MCF 10A (cell line): ENCODE results near the gene PDIA5. TPM values are rescaled to one million over a fixed set of nuclear protein-coding genes. Genes with fewer than 3 reads are reported as not detected.
A peak's percentile ranks its signal among the peaks of the same experiment; 100 is the strongest.

Experiments used
- Bru-seq: library from RNA; stranded (reverse); fragments of 400-500 nt; gene quantifications from one replicate; lab custom pipeline; 2021; lab: Mats Ljungman, UMichigan
- BruChase-seq, 2 experiments: library from RNA; stranded (reverse); fragments of 400-500 nt; gene quantifications; one replicate each; lab custom pipeline; 2021; lab: Mats Ljungman, UMichigan
- BruUV-seq: library from RNA; stranded (reverse); fragments of 400-500 nt; replicated peaks from 2 replicates; lab custom pipeline; 2021; lab: Mats Ljungman, UMichigan
- CTCF ChIA-PET: fragments of 300-600 bp; sonication (Branson Sonifier 250); formaldehyde crosslinking; extraction: SDS; loops from one replicate; lab custom pipeline; 2021; ENCODE audit warnings: antibody characterized with exemption, inconsistent platforms; lab: Yijun Ruan, JAX
- POLR2A ChIA-PET: fragments of 300-600, 350-650 bp; sonication (Branson Sonifier 250); formaldehyde crosslinking; extraction: SDS; loops from one replicate; lab custom pipeline; 2020; ENCODE audit warnings: antibody characterized with exemption, inconsistent platforms; lab: Yijun Ruan, JAX
- DNase-seq: peaks from one replicate; pipeline ENCODE4 v3.0.0-alpha.2; 2018; ENCODE audit not compliant: unreplicated experiment
- H3K27ac Mint-ChIP-seq: one replicate; pipeline ENCODE4 v1.8.0; 2022; ENCODE audit warnings: mild to moderate bottlenecking, low read depth, mixed read lengths; ENCODE audit not compliant: unreplicated experiment
- H3K27me3 Mint-ChIP-seq: one replicate; pipeline ENCODE4 v1.8.0; 2022; ENCODE audit warnings: mixed read lengths; ENCODE audit not compliant: insufficient read depth, unreplicated experiment
- H3K36me3 Mint-ChIP-seq: one replicate; pipeline ENCODE4 v1.8.0; 2022; ENCODE audit warnings: mild to moderate bottlenecking, moderate library complexity, mixed read lengths; ENCODE audit not compliant: insufficient read depth, unreplicated experiment
- H3K4me1 Mint-ChIP-seq: one replicate; pipeline ENCODE4 v1.8.0; 2022; ENCODE audit warnings: mixed read lengths; ENCODE audit not compliant: insufficient read depth, unreplicated experiment
- H3K4me3 Mint-ChIP-seq: one replicate; pipeline ENCODE4 v1.8.0; 2022; ENCODE audit warnings: mild to moderate bottlenecking, moderate library complexity, mixed read lengths; ENCODE audit not compliant: unreplicated experiment
- H3K9me3 Mint-ChIP-seq: one replicate; pipeline ENCODE4 v1.8.0; 2022; ENCODE audit warnings: mixed read lengths; ENCODE audit not compliant: unreplicated experiment
- CTCF ChIP-seq: fragments of 200-600 bp; IDR thresholded peaks from one replicate; pipeline ENCODE4 v1.8.0; 2022; ENCODE audit warnings: antibody characterized with exemption, mild to moderate bottlenecking; ENCODE audit not compliant: unreplicated experiment
- intact Hi-C: fragments of 100-400 bp; cut with micrococcal nuclease; formaldehyde crosslinking; loops from 2 replicates; pipeline ENCODE4 v1.14.1; 2022
- long read RNA-seq: library from polyadenylated mRNA; stranded (forward); transcript quantifications from one replicate; pipeline ENCODE4 v2.0.0, GENCODE V29; 2022
- total RNA-seq: library from RNA; stranded (reverse); gene quantifications from 2 replicates; pipeline ENCODE4 v1.2.3, GENCODE V29; 2022

The PDIA5 gene
- total RNA-seq: 42.7 and 47.7 TPM in 2 replicates
- Bru-seq, nascent RNA: percentile 82 among the genes with signal in this experiment
- BruChase-seq, experiment 1, labeled RNA remaining after a 6-hour chase: percentile 73 among the genes with signal in this experiment
- BruChase-seq, experiment 2, labeled RNA remaining after a 2-hour chase: percentile 83 among the genes with signal in this experiment
- long read RNA-seq, transcript PDIA5-201 (17 exons, 1,799 nt): major isoform, 28 of 41 reads
- long read RNA-seq, partial matches to known transcripts: 3 of 41 reads
- long read RNA-seq, other reads (novel, unspliced or antisense): 10 of 41 reads

GRCh38 chr3:123066896-123067688 lies at the start of gene PDIA5:
Gene PDIA5, plus strand, starts transcription at chr3:123067025. Its CDS starts 140 bp downstream, at chr3:123067165.
- DNase-seq: peak; percentile 92
- no peaks in the 10 kb centered on the region for H3K9me3 Mint-ChIP-seq
- intact Hi-C loops: no loop called here
- H3K27ac Mint-ChIP-seq: peak within 1 kb of the TSS; percentile 84
- H3K4me3 Mint-ChIP-seq: peak within 1 kb of the TSS; percentile 87
- TSS peak; percentile 27 for BruUV-seq
- no peaks in the 10 kb centered on the region for H3K27me3 Mint-ChIP-seq
- no peak for TF ChIP-seq CTCF
- ChIA-PET POLR2A (interaction anchor here (0.6 to 2.0 kb wide), 20 partner anchors 9 to 683 kb away, joined by 3 to 22 read pairs (median 3); partner anchors contain the start of genes FAM162A, HSPBAP1 and SEC22A), CTCF (interaction anchor here (0.6 to 2.0 kb wide), 7 partner anchors 9 to 1077 kb away, joined by 3 to 11 read pairs (median 4); no protein-coding TSS in a partner anchor)
- H3K36me3 Mint-ChIP-seq: peaks cover 4% of the 10 kb centered on the region
- peaks cover 30% of the 10 kb centered on the region for H3K4me1 Mint-ChIP-seq

DNA sequence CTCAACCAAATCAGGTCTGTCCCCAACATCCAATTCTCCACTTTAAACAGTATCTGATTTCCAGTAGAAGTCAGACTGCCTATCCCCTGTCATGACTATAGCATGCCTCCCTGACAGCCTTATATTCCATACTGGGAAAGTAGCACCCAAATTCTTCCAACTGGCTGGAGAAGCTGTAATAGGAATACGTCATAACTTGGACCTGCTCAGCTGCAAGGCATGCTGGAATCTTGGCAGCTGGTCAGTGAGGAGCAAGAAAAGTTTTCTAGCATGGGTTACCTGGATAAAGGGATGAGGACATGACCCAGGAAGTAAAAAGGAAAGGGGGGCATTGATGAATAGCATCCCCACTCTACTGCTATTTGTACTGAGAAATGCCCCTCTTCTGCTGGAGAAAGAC lies 48.1 kb upstream of the PDIA5 start:
- TF ChIP-seq CTCF: no peak
- no peak for DNase-seq
- intact Hi-C loops: no loop called here
- BruUV-seq: no TSS peak
- H3K4me3 Mint-ChIP-seq: no peak overlapping the region
- H3K36me3 Mint-ChIP-seq: peaks cover 6% of the 10 kb centered on the region
- CTCF ChIA-PET: interaction anchor here (0.6 kb wide), 1 partner anchor 454 kb away, joined by 4 read pairs; no protein-coding TSS in a partner anchor
- peaks cover 70% of the 10 kb centered on the region for H3K27me3 Mint-ChIP-seq
- H3K4me1 Mint-ChIP-seq: no peaks in the 10 kb centered on the region
- H3K9me3 Mint-ChIP-seq: no peaks in the 10 kb centered on the region
- POLR2A ChIA-PET: interaction anchor here (0.7 kb wide), 1 partner anchor 160 kb away, joined by 3 read pairs; no protein-coding TSS in a partner anchor
- no peak overlapping the region for H3K27ac Mint-ChIP-seq

GRCh38 chr3:123019161-123019560 lies 47.7 kb upstream of the PDIA5 start:
- Mint-ChIP-seq H3K27ac (no peak overlapping the region), H3K4me3 (no peak overlapping the region), H3K9me3 (no peaks in the 10 kb centered on the region), H3K27me3 (peaks cover 70% of the 10 kb centered on the region), H3K36me3 (peaks cover 6% of the 10 kb centered on the region), H3K4me1 (no peaks in the 10 kb centered on the region)
- CTCF ChIA-PET: interaction anchor here (0.6 kb wide), 1 partner anchor 76 kb away, joined by 4 read pairs; no protein-coding TSS in a partner anchor
- TF ChIP-seq CTCF: no peak
- no TSS peak for BruUV-seq
- POLR2A ChIA-PET: interaction anchor here (0.5 kb wide), 1 partner anchor 18 kb away, joined by 3 read pairs; no protein-coding TSS in a partner anchor
- intact Hi-C loops: no loop called here
- DNase-seq: no peak
